HTR-8/SVneo (cell line): ENCODE results near the gene PPCS.
A peak's percentile ranks its signal among the peaks of the same experiment; 100 is the strongest.
"Not testable (repeated sequence)": the region's sequence is repeated elsewhere in the genome, so short reads cannot be mapped to it uniquely, and the experiment has no call there.

Experiments used
- DNase-seq: peaks from one replicate; pipeline ENCODE4 v3.0.0; 2011; ENCODE audit warnings: low spot score, mixed read lengths; ENCODE audit not compliant: insufficient read length
- FAIRE-seq: peaks from 2 replicates; lab custom pipeline; 2011; peaks lifted over from hg19 to GRCh38; lab: Jason Lieb, UNC

Gene PPCS

GRCh38 chr1:42449256-42449655 is 7.1 kb upstream of the PPCS start:
- DNase-seq (no peak), FAIRE-seq (no peak)

- no peak for FAIRE-seq
- DNase-seq: no peak
These were observed 6.3 kb upstream of the PPCS start for GRCh38 chr1:42450061-42450460.

- no peak for FAIRE-seq
- no peak for DNase-seq
These were observed 3.0 kb upstream of the PPCS start for GRCh38 chr1:42453386-42453785.

GRCh38 chr1:42454403-42454802 is 1.9 kb upstream of the PPCS start:
- FAIRE-seq: no peak

GRCh38 chr1:42456754-42457089 is 379 bp downstream of the PPCS start:
- FAIRE-seq (no peak), DNase-seq (peak; percentile 25)

More at GRCh38 chr1:42454403-42454802, 1.9 kb upstream of the PPCS start:
- no peak for DNase-seq

- no peak for DNase-seq
- no peak for FAIRE-seq
These were observed 4.9 kb downstream of the PPCS start for GRCh38 chr1:42461196-42461595.

GRCh38 chr1:42462828-42463763 is 6.8 kb downstream of the PPCS start, which contains the start of gene CCDC30:
Gene CCDC30 (plus strand): TSS chr1:42463286. CDS start chr1:42480552, 17,266 bp downstream.
- FAIRE-seq: peak; percentile 89
- DNase-seq: peak; percentile 94

GRCh38 chr1:42463921-42464320 is 7.6 kb downstream of the PPCS start:
- DNase-seq (no peak), FAIRE-seq (no peak)

- no peak for DNase-seq
- FAIRE-seq: no peak
These were observed 9.7 kb downstream of the PPCS start for GRCh38 chr1:42466030-42466429.

GRCh38 chr1:42469727-42470126 is 13.4 kb downstream of the PPCS start:
- DNase-seq: no peak
- no peak for FAIRE-seq

- FAIRE-seq: no peak
- no peak for DNase-seq
These were observed 20.3 kb downstream of the PPCS start for GRCh38 chr1:42476605-42477004.

GRCh38 chr1:42477354-42477753 is 21.0 kb downstream of the PPCS start:
- DNase-seq, FAIRE-seq: not testable (repeated sequence)

GRCh38 chr1:42477775-42478174 is 21.4 kb downstream of the PPCS start:
- DNase-seq: no peak
- FAIRE-seq: no peak

- DNase-seq (peak; percentile 26), FAIRE-seq (no peak)
These were observed 23.3 kb downstream of the PPCS start for GRCh38 chr1:42479621-42480020.

GRCh38 chr1:42480921-42481320 is 24.6 kb downstream of the PPCS start:
- FAIRE-seq: no peak
- DNase-seq: no peak

GRCh38 chr1:42482635-42483153 is 26.4 kb downstream of the PPCS start:
- DNase-seq: no peak
- no peak for FAIRE-seq

GRCh38 chr1:42484382-42484781 is 28.0 kb downstream of the PPCS start:
- FAIRE-seq: peak; percentile 70

GRCh38 chr1:42490237-42490636 is 33.9 kb downstream of the PPCS start:
- no peak for FAIRE-seq

More at GRCh38 chr1:42484382-42484781, 28.0 kb downstream of the PPCS start:
- DNase-seq: peak; percentile 41

GRCh38 chr1:42502031-42502430 is 45.7 kb downstream of the PPCS start:
- FAIRE-seq, DNase-seq: not testable (repeated sequence)

More at GRCh38 chr1:42490237-42490636, 33.9 kb downstream of the PPCS start:
- no peak for DNase-seq

GRCh38 chr1:42504535-42505128 is 48.3 kb downstream of the PPCS start:
- FAIRE-seq (no peak), DNase-seq (no peak)

GRCh38 chr1:42506576-42506975 is 50.2 kb downstream of the PPCS start:
- no peak for FAIRE-seq
- no peak for DNase-seq
